Ovary (tissue), 9 donors: ENCODE measurements around the gene GFAP. TPM values are rescaled to one million over a fixed set of nuclear protein-coding genes. Genes with fewer than 3 reads are reported as not detected.

Experiments used
- DNase-seq, 5 donors: peaks; one replicate each; pipeline ENCODE4 v3.0.0-alpha.2; 2019 to 2020
- H3K27ac ChIP-seq, 2 donors: fragments of 200-600 bp; one replicate each; pipeline versions ENCODE4 v1.5.1 to v1.8.0; 2019 to 2022
- H3K27me3 ChIP-seq: fragments of 200-600 bp; one replicate; pipeline ENCODE4 v1.8.0; 2022
- H3K36me3 ChIP-seq: fragments of 200-600 bp; sonication (generic); one replicate; pipeline ENCODE4 v1.5.1; 2019
- H3K4me1 ChIP-seq: one replicate; pipeline ENCODE4 v1.8.1; 2013; ENCODE audit warnings: mild to moderate bottlenecking, moderate library complexity; ENCODE audit not compliant: insufficient read depth
- H3K4me3 ChIP-seq: fragments of 200-600 bp; sonication (generic); one replicate; pipeline ENCODE4 v1.5.1; 2017
- H3K9me3 ChIP-seq, 2 donors: fragments of 200-600 bp in 1 of 2; sonication (generic) in 1 of 2; one replicate each; pipeline versions ENCODE4 v1.5.1 to v1.8.1; 2013 to 2019; ENCODE audit warnings: mild to moderate bottlenecking in 1 of 2, moderate library complexity in 1 of 2
- EP300 ChIP-seq: sonication (generic); formaldehyde crosslinking; IDR thresholded peaks from one replicate; pipeline ENCODE4 v1.6.1; 2017; ENCODE audit warnings: antibody characterized with exemption
- POLR2A ChIP-seq: fragments of 450-650 bp; IDR thresholded peaks from one replicate; pipeline ENCODE4 v1.6.1; 2017; ENCODE audit warnings: antibody characterized with exemption, mild to moderate bottlenecking, moderate library complexity
- WGBS, 3 donors: extraction: QIAGEN DNeasy Blood & Tissue Kit in 1 of 3; methylation state at CpG; one replicate each; pipeline versions ENCODE4 v1.1.5 to v1.1.7; 2013 to 2017; 5-methylcytosine and 5-hydroxymethylcytosine counted together
- intact Hi-C, 4 donors: fragments of 100-400 bp; cut with DNase I; formaldehyde crosslinking; loops; one replicate each; pipeline versions ENCODE4 v1.11.0 to v1.15.1; 2022 to 2023
- polyA plus RNA-seq, 2 donors: library from polyadenylated mRNA; stranded (reverse); fragments of 200-250 nt in 1 of 2; fragments of 350-450 nt in 1 of 2; fragmentation: Illumina TruSeq in 1 of 2; extraction: RNeasy Lipid Tissue Mini Kit (QIAGEN cat#74804) in 1 of 2; gene quantifications; one replicate each; pipeline ENCODE4 v1.2.3, GENCODE V29; 2013 to 2014
- total RNA-seq, 7 donors: library from RNA; depleted of rRNA in 2 of 7; stranded (reverse); fragments of >200 nt in 2 of 7; fragmentation: NEBNext Ultra II Directional in 3 of 7; extraction: Animal tissue kit (Norgen Biotek cat#: 25700) in 3 of 7; gene quantifications; one replicate each; pipeline versions ENCODE4 v1.1.0 to v1.2.4, GENCODE V29; 2016 to 2023
- TF ChIP-seq, protein P1 (sequence below), 3 donors: fragments of 450-650 bp in 2 of 3; fragments of 200-600 bp in 1 of 3; IDR thresholded peaks; one replicate each; pipeline versions ENCODE4 v1.5.1 to v1.8.0; 2016 to 2022; ENCODE audit warnings: antibody characterized with exemption in 3 of 3, mild to moderate bottlenecking in 1 of 3
- donor health status: DM: no; HTN: no; CAD: no; lungs with moderate emphysema.
- donor health status: DM: no; HTN: no; CAD: no.
- donor health status: Bipolar disorder and iron deficiency.
- donor health status: DM: yes; HTN: yes; CAD: no.
- donor health status: DM: no; HTN: no; CAD: no.
- donor health status: DM: yes; HTN: yes; CAD: no.

GFAP gene
- total and polyA plus RNA-seq, 9 donors, result 0.08 to 1.8 (median 0.49) TPM; not detected in 1

DNA sequence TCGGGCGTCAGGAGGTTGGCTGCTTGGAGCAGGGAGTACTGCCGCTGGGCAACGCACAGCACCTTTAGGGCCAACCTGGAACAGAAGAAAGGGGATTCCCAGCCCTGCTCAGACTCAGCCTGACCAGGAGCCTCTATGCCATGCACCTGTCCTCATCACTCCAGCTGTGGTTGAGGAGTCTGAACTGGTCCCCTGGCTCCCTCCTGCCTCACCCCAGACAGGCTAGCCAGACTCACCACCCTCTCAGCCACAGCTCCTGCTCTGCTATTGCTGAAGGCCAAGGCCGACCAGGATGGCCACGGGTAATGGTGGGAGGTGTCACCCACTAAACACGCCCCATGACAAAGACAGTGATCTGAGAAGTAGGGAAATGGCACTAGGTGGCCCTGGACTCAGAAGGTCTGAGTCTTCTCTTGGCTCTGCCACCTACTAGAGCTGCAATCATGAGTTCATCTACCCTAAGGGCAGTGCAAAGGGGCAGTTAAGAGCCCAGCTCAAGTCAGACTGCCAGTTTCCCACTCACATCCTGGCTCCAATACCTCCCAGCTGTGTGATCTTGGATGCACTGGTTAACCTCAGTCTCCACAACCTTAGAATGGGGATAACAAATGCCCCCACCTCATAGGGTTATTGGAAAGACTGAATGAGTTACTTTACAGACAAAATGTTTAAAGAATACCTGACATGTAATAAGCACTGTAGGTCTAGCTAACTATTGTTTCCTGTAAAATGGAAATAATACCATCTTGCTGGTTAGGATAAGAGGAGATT lies 13.8 kb upstream of the GFAP start:
- no peak overlapping the region for H3K4me3 ChIP-seq
- no peaks in the 10 kb centered on the region for H3K36me3 ChIP-seq
- WGBS, 3 donors, result 81 to 90% (median 89%) methylated on average over 7 of the region's 7 CpGs
- no peaks in the 10 kb centered on the region for H3K4me1 ChIP-seq
- intact Hi-C loops, result loop anchor here in 1 of 4 donors (5.0 to 10.0 kb wide), 2 partner anchors 93 to 196 kb away; no protein-coding TSS in a partner anchor
- no peak overlapping the region for H3K27ac ChIP-seq
- H3K27me3 ChIP-seq, result no peaks in the 10 kb centered on the region
- no peaks in the 10 kb centered on the region for H3K9me3 ChIP-seq
- TF ChIP-seq EP300 (no peak), POLR2A (no peak)
- TF ChIP-seq, protein P1, sequence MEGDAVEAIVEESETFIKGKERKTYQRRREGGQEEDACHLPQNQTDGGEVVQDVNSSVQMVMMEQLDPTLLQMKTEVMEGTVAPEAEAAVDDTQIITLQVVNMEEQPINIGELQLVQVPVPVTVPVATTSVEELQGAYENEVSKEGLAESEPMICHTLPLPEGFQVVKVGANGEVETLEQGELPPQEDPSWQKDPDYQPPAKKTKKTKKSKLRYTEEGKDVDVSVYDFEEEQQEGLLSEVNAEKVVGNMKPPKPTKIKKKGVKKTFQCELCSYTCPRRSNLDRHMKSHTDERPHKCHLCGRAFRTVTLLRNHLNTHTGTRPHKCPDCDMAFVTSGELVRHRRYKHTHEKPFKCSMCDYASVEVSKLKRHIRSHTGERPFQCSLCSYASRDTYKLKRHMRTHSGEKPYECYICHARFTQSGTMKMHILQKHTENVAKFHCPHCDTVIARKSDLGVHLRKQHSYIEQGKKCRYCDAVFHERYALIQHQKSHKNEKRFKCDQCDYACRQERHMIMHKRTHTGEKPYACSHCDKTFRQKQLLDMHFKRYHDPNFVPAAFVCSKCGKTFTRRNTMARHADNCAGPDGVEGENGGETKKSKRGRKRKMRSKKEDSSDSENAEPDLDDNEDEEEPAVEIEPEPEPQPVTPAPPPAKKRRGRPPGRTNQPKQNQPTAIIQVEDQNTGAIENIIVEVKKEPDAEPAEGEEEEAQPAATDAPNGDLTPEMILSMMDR (IDR thresholded peaks at IDR 0.05), result no peak
- DNase-seq, result no peak

DNA sequence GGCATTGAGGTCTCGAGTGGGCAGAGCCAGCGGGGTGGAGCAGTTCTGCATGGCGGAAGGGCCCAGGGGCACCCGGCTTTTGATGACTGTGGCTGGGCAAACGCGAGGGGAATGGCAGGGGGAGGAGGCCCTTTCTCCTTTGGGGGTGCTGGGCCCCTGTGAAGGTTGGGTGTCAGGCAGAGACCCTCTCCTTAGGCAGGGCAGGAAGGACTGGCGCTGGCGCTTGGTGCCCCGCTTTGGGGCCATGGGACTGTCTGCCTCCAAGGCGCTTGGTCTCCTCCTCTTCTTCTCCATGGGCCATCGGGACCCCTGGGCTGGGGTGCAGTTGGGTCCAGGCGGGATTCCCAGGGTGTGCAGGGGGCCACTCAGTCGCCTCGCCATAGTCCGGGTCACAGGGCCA lies 12.8 kb upstream of the GFAP start:
- Histone ChIP-seq H3K27ac (no peak overlapping the region), H3K27me3 (no peaks in the 10 kb centered on the region), H3K9me3 (no peaks in the 10 kb centered on the region), H3K4me1 (no peaks in the 10 kb centered on the region), H3K4me3 (no peak overlapping the region), H3K36me3 (no peaks in the 10 kb centered on the region)
- intact Hi-C loops, result loop anchor here in 1 of 4 donors (5.0 to 10.0 kb wide), 2 partner anchors 94 to 197 kb away; no protein-coding TSS in a partner anchor
- no peak for DNase-seq
- TF ChIP-seq EP300, result no peak
- TF ChIP-seq, protein P1 (IDR thresholded peaks at IDR 0.05), result no peak
- TF ChIP-seq POLR2A, result no peak
- 95 to 97% (median 97%) methylated on average over 15 of the region's 15 CpGs for WGBS, 3 donors

DNA sequence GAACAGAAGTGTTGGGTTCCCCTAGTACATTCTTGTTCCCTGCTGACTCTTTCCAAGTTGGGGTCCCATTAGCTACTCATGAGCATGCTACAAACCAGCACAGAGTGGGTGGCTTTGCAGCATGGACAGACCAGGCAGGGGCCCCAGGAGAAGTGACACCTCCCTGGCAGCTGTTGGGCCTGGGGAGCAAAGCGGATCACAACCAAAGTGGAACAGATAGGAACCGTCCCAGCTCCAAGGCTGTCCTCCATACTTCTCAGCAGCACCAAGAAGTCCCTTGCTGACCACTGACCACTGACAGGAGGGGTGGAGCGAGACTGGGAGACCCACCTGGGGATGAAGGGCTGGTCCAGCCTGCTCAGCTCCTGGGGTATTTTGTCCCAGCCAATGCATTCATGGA lies 12.4 kb upstream of the GFAP start:
- Histone ChIP-seq H3K27ac (no peak overlapping the region), H3K36me3 (no peaks in the 10 kb centered on the region), H3K4me3 (no peak overlapping the region), H3K4me1 (no peaks in the 10 kb centered on the region), H3K9me3 (no peaks in the 10 kb centered on the region), H3K27me3 (no peaks in the 10 kb centered on the region)
- intact Hi-C loops, result loop anchor here in 1 of 4 donors (5.0 to 10.0 kb wide), 2 partner anchors 95 to 197 kb away; no protein-coding TSS in a partner anchor
- peak in 1 of 5 donors; percentile 19 for DNase-seq
- TF ChIP-seq EP300, result no peak
- TF ChIP-seq, protein P1 (IDR thresholded peaks at IDR 0.05), result no peak
- TF ChIP-seq POLR2A, result no peak
- WGBS, 3 donors, result 93 to 95% (median 93%) methylated on average over 3 of the region's 3 CpGs

DNA sequence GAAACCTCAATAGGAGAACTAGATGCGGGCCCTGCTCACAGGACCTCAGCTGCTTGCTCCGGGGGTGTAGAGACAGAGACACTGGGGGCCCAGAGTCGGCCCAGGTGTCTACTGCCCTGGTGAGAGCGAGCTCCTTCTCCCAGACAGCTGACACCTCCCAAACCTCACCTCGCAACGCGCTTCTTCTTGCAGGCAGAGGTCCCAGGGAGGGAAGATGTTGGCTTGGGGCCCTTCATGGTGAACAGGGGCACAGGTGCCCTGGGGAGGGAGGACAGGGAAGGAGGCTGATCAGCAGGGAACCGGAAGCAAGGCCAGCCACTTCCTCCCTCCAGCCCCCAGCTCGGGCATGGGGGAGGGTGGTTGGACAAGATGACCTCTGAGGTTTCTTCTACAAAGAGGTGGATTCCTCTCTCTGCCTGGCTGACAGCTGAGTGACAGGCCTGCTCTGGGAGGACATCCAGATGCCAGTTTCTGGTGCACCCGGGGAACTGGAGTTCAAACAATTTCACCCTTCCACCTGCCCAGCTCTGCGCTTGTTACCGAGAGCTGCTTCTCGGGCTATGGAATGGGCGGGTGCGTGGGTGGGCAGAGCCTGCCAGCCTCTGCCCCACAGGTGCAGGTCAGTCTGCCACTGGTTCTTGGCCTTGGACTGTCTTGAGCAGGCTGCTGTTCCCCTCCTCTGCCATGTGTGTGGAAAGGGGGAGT lies 11.7 kb upstream of the GFAP start:
- Histone ChIP-seq H3K27me3 (no peaks in the 10 kb centered on the region), H3K4me3 (no peak overlapping the region), H3K9me3 (no peaks in the 10 kb centered on the region), H3K4me1 (no peaks in the 10 kb centered on the region), H3K27ac (no peak overlapping the region), H3K36me3 (no peaks in the 10 kb centered on the region)
- peak in 1 of 5 donors; percentile 24 for DNase-seq
- 83 to 89% (median 84%) methylated on average over 15 of the region's 15 CpGs for WGBS, 3 donors
- no peak for TF ChIP-seq EP300
- intact Hi-C loops, result loop anchor here in 1 of 4 donors (5.0 to 10.0 kb wide), 2 partner anchors 95 to 198 kb away; no protein-coding TSS in a partner anchor
